ENCODE measurements around the gene LRMDA.
A peak's percentile ranks its signal among the peaks of the same experiment; 100 is the strongest.

The LRMDA gene

GRCh38 chr10:75999515-76000209, 568.2 kb downstream of the LRMDA start:
- DNase-seq (ENCODE audit: low spot score): no peak

GRCh38 chr10:76000550-76000949, 569.1 kb downstream of the LRMDA start:
- DNase-seq (ENCODE audit: low spot score): no peak

GRCh38 chr10:76001019-76001418, 569.6 kb downstream of the LRMDA start:
- DNase-seq (ENCODE audit: low spot score): no peak

- no peak for DNase-seq (ENCODE audit: low spot score)
These were observed 570.0 kb downstream of the LRMDA start for GRCh38 chr10:76001461-76001860.

- DNase-seq (ENCODE audit: low spot score): no peak
These were observed 570.9 kb downstream of the LRMDA start for GRCh38 chr10:76002262-76002854.

GRCh38 chr10:76007667-76008181, 576.3 kb downstream of the LRMDA start:
- DNase-seq (ENCODE audit: low spot score): no peak

- no peak for DNase-seq (ENCODE audit: low spot score)
These were observed 578.1 kb downstream of the LRMDA start for GRCh38 chr10:76009531-76009930.

GRCh38 chr10:76010703-76011102, 579.3 kb downstream of the LRMDA start:
- peak; percentile 61 for DNase-seq (ENCODE audit: low spot score)

GRCh38 chr10:76012716-76013327, 581.4 kb downstream of the LRMDA start:
- DNase-seq (ENCODE audit: low spot score): no peak

GRCh38 chr10:76015245-76015644, 583.8 kb downstream of the LRMDA start:
- DNase-seq (ENCODE audit: low spot score): no peak

- no peak for DNase-seq (ENCODE audit: low spot score)
These were observed 585.8 kb downstream of the LRMDA start for GRCh38 chr10:76017026-76017732.

GRCh38 chr10:76017733-76018433, 586.5 kb downstream of the LRMDA start:
- DNase-seq (ENCODE audit: low spot score): peak; percentile 9

GRCh38 chr10:76020630-76021029, 589.2 kb downstream of the LRMDA start:
- DNase-seq (ENCODE audit: low spot score): no peak

- DNase-seq (ENCODE audit: low spot score): no peak
These were observed 590.0 kb downstream of the LRMDA start for GRCh38 chr10:76021398-76021797.

GRCh38 chr10:76022366-76022765, 590.9 kb downstream of the LRMDA start:
- DNase-seq (ENCODE audit: low spot score): no peak

GRCh38 chr10:76023007-76023406, 591.6 kb downstream of the LRMDA start:
- no peak for DNase-seq (ENCODE audit: low spot score)

GRCh38 chr10:76024460-76025123, 593.2 kb downstream of the LRMDA start:
- DNase-seq (ENCODE audit: low spot score): no peak

- DNase-seq (ENCODE audit: low spot score): no peak
These were observed 593.7 kb downstream of the LRMDA start for GRCh38 chr10:76025124-76025477.

GRCh38 chr10:76026176-76026771, 594.9 kb downstream of the LRMDA start:
- no peak for DNase-seq (ENCODE audit: low spot score)

- DNase-seq (ENCODE audit: low spot score): no peak
These were observed 595.5 kb downstream of the LRMDA start for GRCh38 chr10:76026905-76027304.

GRCh38 chr10:76029782-76030181, 598.4 kb downstream of the LRMDA start:
- DNase-seq (ENCODE audit: low spot score): no peak

Measured in ecto neural progenitor cell (in vitro differentiated cells).